ENCODE results near the gene MLH3. TPM values are rescaled to one million over a fixed set of nuclear protein-coding genes. Genes with fewer than 3 reads are reported as not detected.

The MLH3 gene
- total RNA-seq, 4 donors from 2014 or later: 16.4 to 83.4 (median 50.1) TPM

DNA sequence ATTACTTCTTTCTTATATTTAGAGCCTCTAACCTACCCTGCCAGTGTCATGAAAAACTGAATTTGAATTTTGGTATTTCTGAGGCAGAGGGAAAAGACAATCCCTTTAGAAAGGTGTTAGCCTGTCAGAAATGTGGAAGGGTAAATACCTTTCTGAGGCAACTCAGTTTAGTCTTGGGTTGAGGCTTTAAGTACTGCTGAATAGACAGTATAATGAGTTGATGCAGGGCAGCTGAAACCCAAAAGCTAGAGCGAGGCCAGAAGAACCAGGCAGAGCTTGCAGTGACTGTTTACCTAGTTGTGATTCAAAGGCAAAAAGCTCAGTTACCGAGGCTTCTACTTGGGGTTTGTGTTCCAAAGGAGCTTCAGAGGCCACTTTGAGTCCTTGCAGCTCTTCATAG is 36.9 kb upstream of the MLH3 start:
- H3K36me3 ChIP-seq: no peaks in the 10 kb centered on the region
- no peak for TF ChIP-seq POLR2A (IDR thresholded peaks at IDR 0.05)
- TF ChIP-seq, protein P1, sequence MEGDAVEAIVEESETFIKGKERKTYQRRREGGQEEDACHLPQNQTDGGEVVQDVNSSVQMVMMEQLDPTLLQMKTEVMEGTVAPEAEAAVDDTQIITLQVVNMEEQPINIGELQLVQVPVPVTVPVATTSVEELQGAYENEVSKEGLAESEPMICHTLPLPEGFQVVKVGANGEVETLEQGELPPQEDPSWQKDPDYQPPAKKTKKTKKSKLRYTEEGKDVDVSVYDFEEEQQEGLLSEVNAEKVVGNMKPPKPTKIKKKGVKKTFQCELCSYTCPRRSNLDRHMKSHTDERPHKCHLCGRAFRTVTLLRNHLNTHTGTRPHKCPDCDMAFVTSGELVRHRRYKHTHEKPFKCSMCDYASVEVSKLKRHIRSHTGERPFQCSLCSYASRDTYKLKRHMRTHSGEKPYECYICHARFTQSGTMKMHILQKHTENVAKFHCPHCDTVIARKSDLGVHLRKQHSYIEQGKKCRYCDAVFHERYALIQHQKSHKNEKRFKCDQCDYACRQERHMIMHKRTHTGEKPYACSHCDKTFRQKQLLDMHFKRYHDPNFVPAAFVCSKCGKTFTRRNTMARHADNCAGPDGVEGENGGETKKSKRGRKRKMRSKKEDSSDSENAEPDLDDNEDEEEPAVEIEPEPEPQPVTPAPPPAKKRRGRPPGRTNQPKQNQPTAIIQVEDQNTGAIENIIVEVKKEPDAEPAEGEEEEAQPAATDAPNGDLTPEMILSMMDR (IDR thresholded peaks at IDR 0.05): no peak

DNA sequence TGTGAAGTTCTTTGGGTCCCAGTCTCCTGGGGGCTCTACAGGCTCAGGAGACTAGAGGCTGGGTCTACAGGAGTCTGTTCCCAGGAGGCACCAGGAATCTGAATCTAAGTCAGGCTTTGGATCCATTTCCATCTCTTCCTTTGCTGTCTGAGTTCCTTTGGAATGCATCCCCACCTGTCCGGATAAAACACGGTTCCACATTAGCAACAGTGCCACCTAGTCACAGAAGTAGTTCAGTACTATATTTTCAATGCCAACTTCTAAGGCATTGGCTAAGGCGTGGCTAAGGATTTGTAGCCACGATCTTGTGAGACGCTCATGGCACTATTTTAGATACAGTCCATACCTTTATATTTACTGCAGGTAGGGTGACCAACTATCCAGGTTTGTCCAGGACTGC is 33.2 kb upstream of the MLH3 start:
- H3K36me3 ChIP-seq: no peaks in the 10 kb centered on the region
- intact Hi-C loops (cut with DNase I; ENCODE audit: low total_unique reads): no loop called here
- no peaks in the 10 kb centered on the region for H3K4me1 ChIP-seq
- no peak overlapping the region for H3K27ac ChIP-seq
- no peak for DNase-seq
- no peaks in the 10 kb centered on the region for H3K9me3 ChIP-seq
- no peaks in the 10 kb centered on the region for H3K27me3 ChIP-seq
- H3K4me3 ChIP-seq: no peak overlapping the region
- TF ChIP-seq, protein P1 (IDR thresholded peaks at IDR 0.05): no peak
- no peak for TF ChIP-seq POLR2A (IDR thresholded peaks at IDR 0.05)

More for the DNA sequence above, 36.9 kb upstream of the MLH3 start:
- DNase-seq: no peak
- H3K4me1 ChIP-seq: no peaks in the 10 kb centered on the region
- H3K9me3 ChIP-seq: no peaks in the 10 kb centered on the region
- intact Hi-C loops (cut with DNase I; ENCODE audit: low total_unique reads): no loop called here
- H3K27ac ChIP-seq: no peak overlapping the region
- H3K27me3 ChIP-seq: no peaks in the 10 kb centered on the region
- H3K4me3 ChIP-seq: no peak overlapping the region

DNA sequence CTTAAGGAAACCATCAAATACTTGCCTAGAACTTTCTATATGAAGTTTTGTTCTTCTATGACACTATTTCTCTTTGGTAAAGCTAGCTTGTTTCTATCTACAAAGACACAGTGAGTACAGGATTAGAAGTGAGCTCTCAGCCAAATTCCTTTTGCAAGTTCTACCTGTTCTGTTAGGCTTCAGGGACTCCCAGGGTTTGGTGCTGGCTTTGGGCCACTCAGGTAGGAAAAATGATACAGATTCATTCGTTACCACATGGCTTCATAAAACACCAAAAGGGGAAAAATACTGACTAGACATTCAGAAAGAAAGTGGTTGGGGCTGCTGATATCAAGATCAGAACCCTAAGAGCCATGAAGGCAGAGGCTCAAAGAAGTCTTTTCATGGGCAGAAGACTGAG is 32.0 kb upstream of the MLH3 start:
- Histone ChIP-seq H3K27ac (no peak overlapping the region), H3K4me1 (no peaks in the 10 kb centered on the region), H3K27me3 (no peaks in the 10 kb centered on the region), H3K36me3 (no peaks in the 10 kb centered on the region), H3K9me3 (no peaks in the 10 kb centered on the region), H3K4me3 (no peak overlapping the region)
- no peak for DNase-seq
- intact Hi-C loops (cut with DNase I; ENCODE audit: low total_unique reads): no loop called here
- no peak for TF ChIP-seq POLR2A (IDR thresholded peaks at IDR 0.05)
- TF ChIP-seq, protein P1 (IDR thresholded peaks at IDR 0.05): no peak

DNA sequence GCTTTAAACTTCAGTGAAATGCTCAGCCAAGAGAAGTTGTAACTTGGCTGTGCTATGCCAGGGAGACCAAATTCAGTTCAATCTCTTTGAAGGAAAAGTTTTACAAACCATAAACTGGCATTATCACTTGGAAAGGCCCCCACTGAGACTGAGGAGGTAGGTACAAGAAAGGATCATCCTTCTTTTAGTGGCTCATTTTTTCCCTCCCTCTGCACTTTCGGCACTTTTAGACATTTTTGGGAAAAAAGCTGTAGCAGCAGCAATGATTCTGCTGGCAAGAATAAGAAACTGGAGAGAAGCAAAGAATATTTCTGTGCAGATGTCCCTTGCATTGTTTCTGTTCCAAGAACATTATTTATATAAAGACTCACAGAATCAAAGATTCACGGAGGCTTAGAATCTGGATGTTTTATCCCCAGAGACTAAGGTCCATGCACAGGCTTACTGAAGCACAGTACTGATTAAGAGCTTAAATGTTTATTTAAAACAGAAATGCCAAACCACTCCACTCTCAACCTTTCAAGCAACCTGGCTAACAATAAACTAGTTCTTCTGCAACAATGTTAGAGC is 30.5 kb upstream of the MLH3 start:
- DNase-seq: no peak
- Histone ChIP-seq H3K36me3 (no peaks in the 10 kb centered on the region), H3K27me3 (no peaks in the 10 kb centered on the region), H3K4me3 (no peak overlapping the region), H3K4me1 (no peaks in the 10 kb centered on the region), H3K27ac (peak overlapping the region; percentile 16 to 30), H3K9me3 (no peaks in the 10 kb centered on the region)
- intact Hi-C loops (cut with DNase I; ENCODE audit: low total_unique reads): no loop called here
- TF ChIP-seq, protein P1 (IDR thresholded peaks at IDR 0.05): no peak
- TF ChIP-seq POLR2A (IDR thresholded peaks at IDR 0.05): no peak

DNA sequence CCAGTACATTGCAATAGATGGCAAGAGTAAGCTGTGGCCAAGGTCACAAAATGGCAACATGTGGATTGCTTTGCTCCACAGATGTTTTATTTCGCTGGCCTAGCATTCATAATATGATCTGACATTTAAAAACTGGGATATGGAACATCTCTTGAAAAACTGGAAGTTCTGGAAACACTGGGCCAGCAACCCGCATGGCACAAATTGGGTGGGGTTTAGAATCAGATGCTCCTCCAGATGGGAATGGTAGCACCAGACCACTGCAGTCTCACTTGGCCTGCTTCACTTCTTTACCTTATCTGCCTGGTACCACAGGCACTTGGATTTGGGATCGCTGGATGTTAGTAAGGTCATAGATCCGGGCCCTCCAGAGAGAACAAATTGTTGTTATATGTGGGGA is 28.3 kb upstream of the MLH3 start:
- TF ChIP-seq, protein P1 (IDR thresholded peaks at IDR 0.05): no peak
- no peak for TF ChIP-seq POLR2A (IDR thresholded peaks at IDR 0.05)
- DNase-seq: no peak
- Histone ChIP-seq H3K36me3 (no peaks in the 10 kb centered on the region), H3K9me3 (no peaks in the 10 kb centered on the region), H3K4me3 (no peak overlapping the region), H3K27me3 (no peaks in the 10 kb centered on the region), H3K4me1 (no peaks in the 10 kb centered on the region), H3K27ac (no peak overlapping the region)
- intact Hi-C loops (cut with DNase I; ENCODE audit: low total_unique reads): no loop called here
